Neural crest cell (in vitro differentiated cells): ENCODE results near the gene VEGFB. TPM values are rescaled to one million over a fixed set of nuclear protein-coding genes. Genes with fewer than 3 reads are reported as not detected.

Experiments used
- DNase-seq: peaks from one replicate; pipeline ENCODE4 v3.0.0; 2021; ENCODE audit warnings: low read depth, mixed read lengths, low spot score
- H3K27ac Mint-ChIP-seq: one replicate; pipeline ENCODE4 v1.8.0; 2021; ENCODE audit warnings: mild to moderate bottlenecking, mixed read lengths; ENCODE audit not compliant: unreplicated experiment
- H3K27me3 Mint-ChIP-seq: 2 replicates; pipeline ENCODE4 v1.8.0; 2021; ENCODE audit warnings: low read depth, mild to moderate bottlenecking, mixed read lengths
- H3K36me3 Mint-ChIP-seq: 2 replicates; pipeline ENCODE4 v1.8.0; 2021; ENCODE audit warnings: low read depth, mild to moderate bottlenecking, mixed read lengths
- H3K4me1 Mint-ChIP-seq: 2 replicates; pipeline ENCODE4 v1.8.0; 2021; ENCODE audit warnings: mixed read lengths
- H3K4me3 Mint-ChIP-seq: one replicate; pipeline ENCODE4 v1.8.0; 2021; ENCODE audit warnings: mild to moderate bottlenecking, mixed read lengths
- H3K9me3 Mint-ChIP-seq: 2 replicates; pipeline ENCODE4 v1.8.0; 2021; ENCODE audit warnings: mixed read lengths
- total RNA-seq: library from RNA; stranded (reverse); gene quantifications from 2 replicates; pipeline ENCODE4 v1.2.1, GENCODE V29; 2021
- TF ChIP-seq, protein P1 (sequence below): fragments of 200-600 bp; sonication (generic); conservative IDR thresholded peaks from 2 replicates; pipeline ENCODE4 v1.5.0; 2021; ENCODE audit warnings: antibody characterized with exemption, mild to moderate bottlenecking

VEGFB gene
- total RNA-seq, 1 donor from 2014 or later: 62.7 TPM

DNA sequence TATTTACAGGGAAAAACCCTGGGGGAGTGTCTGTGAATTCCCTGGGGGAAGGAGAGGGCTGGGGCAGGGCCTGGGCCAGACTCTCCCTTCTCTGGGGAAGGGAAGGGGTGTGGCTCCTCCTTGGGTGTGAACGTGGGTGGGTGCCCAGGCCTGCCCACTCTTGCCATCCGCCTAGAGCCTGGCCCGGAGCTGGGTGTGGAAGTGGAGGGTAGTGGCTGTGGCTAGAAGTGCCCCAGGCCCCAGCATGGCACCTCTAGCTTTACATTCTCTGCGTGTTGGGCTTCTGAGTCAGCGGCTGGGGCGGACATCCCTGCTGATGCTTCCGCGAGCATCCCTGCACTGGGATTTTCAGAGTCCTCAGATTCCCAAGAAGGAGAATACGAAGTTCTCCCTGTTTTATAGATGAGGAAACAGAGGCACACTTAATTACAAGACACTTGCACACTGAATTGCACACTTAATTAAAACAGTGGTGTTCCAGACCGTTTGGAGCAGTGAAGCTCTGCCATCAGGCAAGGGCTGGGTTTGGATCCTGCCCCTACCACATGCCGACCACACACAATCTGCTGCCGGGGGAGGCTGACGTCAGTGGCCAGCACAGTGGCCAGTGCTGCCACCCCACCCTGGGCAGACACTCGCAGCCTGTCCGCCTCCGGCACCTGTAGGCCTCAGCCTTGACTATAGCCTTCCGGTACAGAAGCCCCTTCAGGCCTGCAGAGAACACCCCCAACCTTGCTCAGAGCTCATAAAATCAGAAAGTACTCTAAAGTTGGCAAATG lies 42.5 kb downstream of the VEGFB start:
- DNase-seq: no peak
- Mint-ChIP-seq H3K4me3 (peak overlapping the region; percentile 9), H3K9me3 (no peaks in the 10 kb centered on the region), H3K36me3 (no peaks in the 10 kb centered on the region), H3K27me3 (no peaks in the 10 kb centered on the region), H3K4me1 (peaks cover 8% of the 10 kb centered on the region), H3K27ac (no peak overlapping the region)
- TF ChIP-seq, protein P1, sequence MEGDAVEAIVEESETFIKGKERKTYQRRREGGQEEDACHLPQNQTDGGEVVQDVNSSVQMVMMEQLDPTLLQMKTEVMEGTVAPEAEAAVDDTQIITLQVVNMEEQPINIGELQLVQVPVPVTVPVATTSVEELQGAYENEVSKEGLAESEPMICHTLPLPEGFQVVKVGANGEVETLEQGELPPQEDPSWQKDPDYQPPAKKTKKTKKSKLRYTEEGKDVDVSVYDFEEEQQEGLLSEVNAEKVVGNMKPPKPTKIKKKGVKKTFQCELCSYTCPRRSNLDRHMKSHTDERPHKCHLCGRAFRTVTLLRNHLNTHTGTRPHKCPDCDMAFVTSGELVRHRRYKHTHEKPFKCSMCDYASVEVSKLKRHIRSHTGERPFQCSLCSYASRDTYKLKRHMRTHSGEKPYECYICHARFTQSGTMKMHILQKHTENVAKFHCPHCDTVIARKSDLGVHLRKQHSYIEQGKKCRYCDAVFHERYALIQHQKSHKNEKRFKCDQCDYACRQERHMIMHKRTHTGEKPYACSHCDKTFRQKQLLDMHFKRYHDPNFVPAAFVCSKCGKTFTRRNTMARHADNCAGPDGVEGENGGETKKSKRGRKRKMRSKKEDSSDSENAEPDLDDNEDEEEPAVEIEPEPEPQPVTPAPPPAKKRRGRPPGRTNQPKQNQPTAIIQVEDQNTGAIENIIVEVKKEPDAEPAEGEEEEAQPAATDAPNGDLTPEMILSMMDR: no peak

DNA sequence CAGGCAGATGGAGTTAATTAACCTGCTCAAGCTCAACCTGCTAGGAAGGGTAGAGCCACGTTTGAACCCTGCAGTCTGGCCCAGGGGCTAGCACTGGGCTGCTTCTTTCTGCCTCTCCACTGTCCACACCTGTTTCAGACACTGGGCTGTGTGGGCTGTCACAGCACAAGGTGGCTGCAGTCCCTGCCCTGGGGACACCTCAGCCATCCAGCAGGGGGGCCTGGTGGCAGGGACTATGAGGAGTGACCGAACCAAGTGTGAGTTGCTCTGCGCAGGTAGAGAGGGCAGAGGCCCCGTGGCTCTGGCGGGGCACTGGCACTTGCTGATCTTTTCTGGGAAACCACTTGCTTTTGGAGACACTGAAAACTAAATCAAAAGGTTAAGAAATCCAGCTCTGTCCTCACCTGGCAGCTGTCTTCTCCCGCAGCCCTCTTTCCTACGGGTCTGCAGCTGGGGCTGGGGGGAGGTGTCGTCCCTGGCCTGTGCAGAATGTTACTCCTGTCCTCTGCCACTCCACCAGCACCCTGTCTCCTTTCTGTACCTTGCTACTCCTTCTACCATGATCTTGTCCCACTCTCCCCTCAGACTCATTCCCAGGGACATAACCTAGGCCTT lies 44.3 kb downstream of the VEGFB start:
- Mint-ChIP-seq H3K27ac (no peak overlapping the region), H3K27me3 (no peaks in the 10 kb centered on the region), H3K36me3 (no peaks in the 10 kb centered on the region), H3K4me1 (peaks cover 5% of the 10 kb centered on the region), H3K4me3 (no peak overlapping the region), H3K9me3 (no peaks in the 10 kb centered on the region)
- DNase-seq: no peak
- TF ChIP-seq, protein P1: no peak

DNA sequence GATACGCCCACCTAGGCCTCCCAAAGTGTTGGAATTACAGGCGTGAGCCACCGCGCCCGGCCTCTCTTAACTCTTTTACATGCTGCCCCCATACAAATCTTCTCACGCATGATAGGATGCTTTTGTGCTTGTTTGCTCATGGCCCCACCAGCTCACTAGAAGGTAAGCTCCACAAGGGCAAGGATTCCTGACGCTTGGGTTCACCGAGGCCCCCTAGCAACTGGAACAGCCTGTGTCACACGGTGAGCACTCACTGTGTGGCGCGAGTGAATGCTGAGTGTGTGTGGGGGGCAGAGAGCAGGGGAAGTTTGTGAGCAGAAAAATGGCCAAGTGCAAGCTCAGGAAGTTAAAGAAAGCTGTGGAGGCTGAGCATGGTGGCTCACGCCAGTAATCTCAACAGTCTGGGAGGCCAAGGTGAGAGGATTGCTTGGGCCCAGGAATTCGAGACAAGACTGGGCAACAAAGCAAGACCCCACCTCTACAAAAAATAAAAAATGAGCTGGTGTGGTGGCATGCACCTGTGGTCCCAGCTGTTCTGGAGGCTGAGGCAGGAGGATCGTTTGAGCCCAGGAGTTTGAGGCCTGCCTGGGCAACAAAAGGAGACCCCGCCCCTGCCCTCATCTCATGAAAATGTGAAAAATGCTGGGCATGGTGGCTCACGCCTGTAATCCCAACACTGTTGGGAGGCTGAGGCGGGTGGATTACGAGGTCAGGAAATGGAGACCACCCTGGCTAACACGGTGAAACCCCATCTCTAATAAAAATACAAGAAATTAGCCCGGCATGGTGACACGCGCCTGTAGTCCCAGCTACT lies 47.8 kb downstream of the VEGFB start:
- TF ChIP-seq, protein P1: no peak
- Mint-ChIP-seq H3K4me3 (peak overlapping the region; percentile 59), H3K36me3 (no peaks in the 10 kb centered on the region), H3K27ac (peak overlapping the region; percentile 57), H3K9me3 (no peaks in the 10 kb centered on the region), H3K27me3 (peaks cover 6% of the 10 kb centered on the region), H3K4me1 (peaks cover 15% of the 10 kb centered on the region)
- no peak for DNase-seq

DNA sequence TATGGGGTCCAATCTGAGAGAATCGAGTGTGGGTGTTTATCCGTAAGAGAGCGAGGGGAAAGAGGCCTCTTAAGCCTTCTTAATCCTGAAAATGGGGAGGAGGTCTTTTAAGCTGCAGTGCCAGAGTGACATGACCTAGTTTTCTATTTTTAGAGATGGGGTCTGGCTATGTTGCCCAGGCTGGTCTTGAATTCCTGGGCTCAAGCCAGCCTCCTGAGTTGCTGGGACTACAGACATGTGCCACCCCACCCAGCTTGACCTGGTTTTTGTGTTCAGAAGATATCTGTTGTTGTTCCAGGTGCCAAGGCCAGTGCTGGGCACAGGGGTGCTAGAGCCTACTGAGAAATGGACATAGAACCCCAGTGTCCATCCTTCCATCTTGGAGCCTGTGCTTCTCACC lies 48.7 kb downstream of the VEGFB start:
- Mint-ChIP-seq H3K27ac (no peak overlapping the region), H3K9me3 (no peaks in the 10 kb centered on the region), H3K4me3 (peak overlapping the region; percentile 81), H3K4me1 (peaks cover 15% of the 10 kb centered on the region), H3K36me3 (no peaks in the 10 kb centered on the region), H3K27me3 (peaks cover 6% of the 10 kb centered on the region)
- TF ChIP-seq, protein P1: no peak
- no peak for DNase-seq

DNA sequence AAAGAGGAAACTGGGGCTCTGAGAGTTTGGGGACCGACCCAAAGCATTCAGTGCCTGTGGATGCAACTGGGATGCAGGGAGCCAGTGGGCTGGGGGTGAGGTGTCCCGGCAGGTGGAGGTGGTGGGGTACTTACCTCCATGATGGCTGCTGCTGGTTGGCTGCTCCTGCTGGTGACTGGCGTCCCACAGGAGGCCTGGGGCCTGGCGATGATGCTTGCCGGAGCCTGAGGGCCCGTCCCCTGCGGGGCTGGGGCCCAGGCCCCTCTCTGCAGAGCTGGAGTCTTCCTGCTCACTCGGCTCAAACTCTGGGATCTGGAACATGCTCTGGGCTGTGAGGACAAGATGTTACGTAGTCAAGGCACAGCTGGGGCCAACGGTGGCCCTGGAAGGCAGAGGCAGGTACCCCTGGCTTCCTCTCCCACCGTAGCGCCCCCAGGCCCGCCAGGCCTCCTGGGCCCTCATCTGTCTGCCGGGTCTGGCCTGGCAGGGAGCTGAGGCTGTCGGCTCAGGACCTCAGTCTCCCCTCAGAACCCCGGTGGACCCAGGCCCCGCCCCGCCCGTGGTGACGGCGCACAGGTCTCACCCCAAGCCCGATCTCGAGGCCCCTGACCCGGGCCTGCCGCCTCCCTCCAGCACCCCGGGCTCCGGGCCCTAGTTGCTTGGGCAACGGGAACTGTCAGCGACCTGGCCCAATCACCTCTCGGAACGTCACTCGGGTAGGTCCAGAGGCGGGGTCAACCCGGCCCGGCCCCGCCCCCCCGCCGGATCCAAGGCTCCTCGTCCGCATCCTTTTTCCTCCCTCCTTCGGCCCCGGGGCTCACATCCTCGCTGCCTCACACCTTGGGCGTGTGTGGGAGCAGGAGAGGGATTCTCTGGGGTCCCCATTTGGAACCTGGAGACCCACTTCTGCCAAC lies 49.9 kb downstream of the VEGFB start, which contains the start of gene BAD:
Gene BAD, minus strand, starts transcription at position 618 of the 914 bp plus-strand sequence. Its CDS starts 297 bp downstream, at position 321.
- Mint-ChIP-seq H3K27ac (peak within 1 kb of the TSS; percentile 27), H3K9me3 (no peaks in the 10 kb centered on the region), H3K4me3 (peak within 1 kb of the TSS; percentile 92), H3K27me3 (peaks cover 12% of the 10 kb centered on the region), H3K4me1 (peaks cover 15% of the 10 kb centered on the region), H3K36me3 (no peaks in the 10 kb centered on the region)
- TF ChIP-seq, protein P1: no peak
- DNase-seq: peak; percentile 85
